ENCODE measurements around the gene UPK2. TPM values are rescaled to one million over a fixed set of nuclear protein-coding genes. Genes with fewer than 3 reads are reported as not detected.

Gene UPK2
- total and polyA plus RNA-seq, 2 of the 13 experiments (the other 11 are each of a cell fraction or from before 2014, with no cell fraction given): not detected

DNA sequence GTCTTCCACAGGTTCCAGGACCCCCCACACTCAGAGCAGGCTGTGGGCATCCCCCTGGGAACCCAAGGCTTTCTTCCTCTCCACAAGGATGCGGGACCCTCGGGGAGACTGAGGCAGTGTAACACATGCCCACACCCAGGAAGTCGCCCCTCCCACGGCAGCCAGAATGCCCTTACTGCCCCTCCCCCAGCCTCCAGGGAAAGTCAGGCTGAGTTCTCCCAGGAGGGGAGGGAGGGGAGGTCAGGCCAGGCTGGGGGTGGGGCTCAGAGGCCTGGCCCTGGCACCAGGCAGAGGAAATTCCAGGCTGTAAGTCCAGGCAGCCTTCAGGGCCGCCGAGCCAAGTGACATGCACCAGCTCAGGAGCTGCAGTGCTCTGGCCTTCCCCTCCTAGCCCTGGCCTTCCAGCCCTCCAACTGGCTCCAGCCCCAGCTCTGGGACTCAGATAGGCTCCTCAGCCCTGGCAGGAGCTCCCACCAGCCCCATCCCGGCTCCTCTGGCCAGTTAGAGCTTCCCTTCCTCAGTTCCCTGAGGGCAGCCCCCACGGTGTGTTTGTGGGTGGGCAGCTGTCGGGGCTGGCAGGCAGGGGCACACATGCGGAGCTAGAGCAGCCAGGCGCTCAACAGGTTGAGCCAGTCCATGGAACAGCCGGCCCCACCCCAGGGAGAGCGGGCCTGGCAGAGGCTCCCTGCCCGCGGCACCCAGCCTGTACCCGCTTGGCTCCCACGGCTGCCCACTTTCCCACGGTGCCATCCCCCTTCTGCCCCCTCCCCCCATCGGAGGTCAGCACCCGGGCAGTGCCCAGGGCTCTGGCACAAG, 34.0 kb upstream of the UPK2 start (continued):
- peak; percentile 67; the same call in 1 of the 2 replicates for TF ChIP-seq THAP11 (CRISPR knock-in tag; IDR thresholded peaks at IDR 0.05)
- TF ChIP-seq, protein P1, sequence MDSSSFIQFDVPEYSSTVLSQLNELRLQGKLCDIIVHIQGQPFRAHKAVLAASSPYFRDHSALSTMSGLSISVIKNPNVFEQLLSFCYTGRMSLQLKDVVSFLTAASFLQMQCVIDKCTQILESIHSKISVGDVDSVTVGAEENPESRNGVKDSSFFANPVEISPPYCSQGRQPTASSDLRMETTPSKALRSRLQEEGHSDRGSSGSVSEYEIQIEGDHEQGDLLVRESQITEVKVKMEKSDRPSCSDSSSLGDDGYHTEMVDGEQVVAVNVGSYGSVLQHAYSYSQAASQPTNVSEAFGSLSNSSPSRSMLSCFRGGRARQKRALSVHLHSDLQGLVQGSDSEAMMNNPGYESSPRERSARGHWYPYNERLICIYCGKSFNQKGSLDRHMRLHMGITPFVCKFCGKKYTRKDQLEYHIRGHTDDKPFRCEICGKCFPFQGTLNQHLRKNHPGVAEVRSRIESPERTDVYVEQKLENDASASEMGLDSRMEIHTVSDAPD (CRISPR knock-in tag; IDR thresholded peaks at IDR 0.05): 0 out of 2 replicates have a peak, but pooled peaks have one; percentile 73
- TF ChIP-seq, protein P2, sequence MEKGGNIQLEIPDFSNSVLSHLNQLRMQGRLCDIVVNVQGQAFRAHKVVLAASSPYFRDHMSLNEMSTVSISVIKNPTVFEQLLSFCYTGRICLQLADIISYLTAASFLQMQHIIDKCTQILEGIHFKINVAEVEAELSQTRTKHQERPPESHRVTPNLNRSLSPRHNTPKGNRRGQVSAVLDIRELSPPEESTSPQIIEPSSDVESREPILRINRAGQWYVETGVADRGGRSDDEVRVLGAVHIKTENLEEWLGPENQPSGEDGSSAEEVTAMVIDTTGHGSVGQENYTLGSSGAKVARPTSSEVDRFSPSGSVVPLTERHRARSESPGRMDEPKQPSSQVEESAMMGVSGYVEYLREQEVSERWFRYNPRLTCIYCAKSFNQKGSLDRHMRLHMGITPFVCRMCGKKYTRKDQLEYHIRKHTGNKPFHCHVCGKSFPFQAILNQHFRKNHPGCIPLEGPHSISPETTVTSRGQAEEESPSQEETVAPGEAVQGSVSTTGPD (CRISPR knock-in tag; IDR thresholded peaks at IDR 0.05): 0 out of 2 replicates have a peak, but pooled peaks have one; percentile 41
- no peak for TF ChIP-seq ZNF674 (CRISPR knock-in tag; IDR thresholded peaks at IDR 0.05; ENCODE audit: low read depth)
- TF ChIP-seq, protein P3, sequence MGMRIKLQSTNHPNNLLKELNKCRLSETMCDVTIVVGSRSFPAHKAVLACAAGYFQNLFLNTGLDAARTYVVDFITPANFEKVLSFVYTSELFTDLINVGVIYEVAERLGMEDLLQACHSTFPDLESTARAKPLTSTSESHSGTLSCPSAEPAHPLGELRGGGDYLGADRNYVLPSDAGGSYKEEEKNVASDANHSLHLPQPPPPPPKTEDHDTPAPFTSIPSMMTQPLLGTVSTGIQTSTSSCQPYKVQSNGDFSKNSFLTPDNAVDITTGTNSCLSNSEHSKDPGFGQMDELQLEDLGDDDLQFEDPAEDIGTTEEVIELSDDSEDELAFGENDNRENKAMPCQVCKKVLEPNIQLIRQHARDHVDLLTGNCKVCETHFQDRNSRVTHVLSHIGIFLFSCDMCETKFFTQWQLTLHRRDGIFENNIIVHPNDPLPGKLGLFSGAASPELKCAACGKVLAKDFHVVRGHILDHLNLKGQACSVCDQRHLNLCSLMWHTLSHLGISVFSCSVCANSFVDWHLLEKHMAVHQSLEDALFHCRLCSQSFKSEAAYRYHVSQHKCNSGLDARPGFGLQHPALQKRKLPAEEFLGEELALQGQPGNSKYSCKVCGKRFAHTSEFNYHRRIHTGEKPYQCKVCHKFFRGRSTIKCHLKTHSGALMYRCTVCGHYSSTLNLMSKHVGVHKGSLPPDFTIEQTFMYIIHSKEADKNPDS (CRISPR knock-in tag; IDR thresholded peaks at IDR 0.05): no peak
- no peak for TF ChIP-seq ZNF891 (CRISPR knock-in tag; IDR thresholded peaks at IDR 0.05)
- TF ChIP-seq, protein P4, sequence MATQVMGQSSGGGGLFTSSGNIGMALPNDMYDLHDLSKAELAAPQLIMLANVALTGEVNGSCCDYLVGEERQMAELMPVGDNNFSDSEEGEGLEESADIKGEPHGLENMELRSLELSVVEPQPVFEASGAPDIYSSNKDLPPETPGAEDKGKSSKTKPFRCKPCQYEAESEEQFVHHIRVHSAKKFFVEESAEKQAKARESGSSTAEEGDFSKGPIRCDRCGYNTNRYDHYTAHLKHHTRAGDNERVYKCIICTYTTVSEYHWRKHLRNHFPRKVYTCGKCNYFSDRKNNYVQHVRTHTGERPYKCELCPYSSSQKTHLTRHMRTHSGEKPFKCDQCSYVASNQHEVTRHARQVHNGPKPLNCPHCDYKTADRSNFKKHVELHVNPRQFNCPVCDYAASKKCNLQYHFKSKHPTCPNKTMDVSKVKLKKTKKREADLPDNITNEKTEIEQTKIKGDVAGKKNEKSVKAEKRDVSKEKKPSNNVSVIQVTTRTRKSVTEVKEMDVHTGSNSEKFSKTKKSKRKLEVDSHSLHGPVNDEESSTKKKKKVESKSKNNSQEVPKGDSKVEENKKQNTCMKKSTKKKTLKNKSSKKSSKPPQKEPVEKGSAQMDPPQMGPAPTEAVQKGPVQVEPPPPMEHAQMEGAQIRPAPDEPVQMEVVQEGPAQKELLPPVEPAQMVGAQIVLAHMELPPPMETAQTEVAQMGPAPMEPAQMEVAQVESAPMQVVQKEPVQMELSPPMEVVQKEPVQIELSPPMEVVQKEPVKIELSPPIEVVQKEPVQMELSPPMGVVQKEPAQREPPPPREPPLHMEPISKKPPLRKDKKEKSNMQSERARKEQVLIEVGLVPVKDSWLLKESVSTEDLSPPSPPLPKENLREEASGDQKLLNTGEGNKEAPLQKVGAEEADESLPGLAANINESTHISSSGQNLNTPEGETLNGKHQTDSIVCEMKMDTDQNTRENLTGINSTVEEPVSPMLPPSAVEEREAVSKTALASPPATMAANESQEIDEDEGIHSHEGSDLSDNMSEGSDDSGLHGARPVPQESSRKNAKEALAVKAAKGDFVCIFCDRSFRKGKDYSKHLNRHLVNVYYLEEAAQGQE (IDR thresholded peaks at IDR 0.05; ENCODE audit: borderline replicate concordance in 1 of 2, low read depth in 1 of 2, low read length in 2 of 2): peak in 1 of 2 experiments; percentile 22; a peak in 1 of 4 replicates
- TF ChIP-seq ZNF350 (CRISPR knock-in tag; IDR thresholded peaks at IDR 0.05; ENCODE audit: borderline replicate concordance, low read depth): 0 out of 2 replicates have a peak, but pooled peaks have one; percentile 12
- TF ChIP-seq PTBP1 (IDR thresholded peaks at IDR 0.05; ENCODE audit: low read depth, low read length, poor library complexity, severe bottlenecking): peak; percentile 20
- TF ChIP-seq ELF1 (CRISPR knock-in tag; IDR thresholded peaks at IDR 0.05): peak; percentile 17; the same call in 1 of the 2 replicates
- TF ChIP-seq CHD2 (IDR thresholded peaks at IDR 0.05; ENCODE audit: low read depth, low read length): 0 out of 2 replicates have a peak, but pooled peaks have one; percentile 25
- 0 out of 2 replicates have a peak, but pooled peaks have one; percentile 3 for TF ChIP-seq KAT7 (CRISPR knock-in tag; IDR thresholded peaks at IDR 0.05; ENCODE audit: borderline replicate concordance)
- TF ChIP-seq TEAD3 (CRISPR knock-in tag; optimal IDR thresholded peaks at IDR 0.05; ENCODE audit: borderline replicate concordance): peak; percentile 77
- peak; percentile 34; the same call in 1 of the 2 replicates for TF ChIP-seq SIN3A (IDR thresholded peaks at IDR 0.05; ENCODE audit: borderline replicate concordance, low read depth, low read length)
- TF ChIP-seq ZSCAN29 (CRISPR knock-in tag; conservative IDR thresholded peaks at IDR 0.05): peak; percentile 62; the same call in 1 of the 2 replicates
- peak; percentile 26 for TF ChIP-seq HNF4A (CRISPR knock-in tag; IDR thresholded peaks at IDR 0.05)
- TF ChIP-seq SAP130 (CRISPR knock-in tag; IDR thresholded peaks at IDR 0.05; ENCODE audit: low read depth): peak; percentile 78
- no peak for TF ChIP-seq NFRKB (IDR thresholded peaks at IDR 0.05)
- TF ChIP-seq ZKSCAN8 (CRISPR knock-in tag; IDR thresholded peaks at IDR 0.05; ENCODE audit: borderline replicate concordance): no peak
- 0 out of 2 replicates have a peak, but pooled peaks have one; percentile 46 for TF ChIP-seq ZNF317 (CRISPR knock-in tag; IDR thresholded peaks at IDR 0.05)
- TF ChIP-seq RFXAP (CRISPR knock-in tag; IDR thresholded peaks at IDR 0.05; ENCODE audit: borderline replicate concordance): 0 out of 2 replicates have a peak, but pooled peaks have one; percentile 21

Measured in HepG2 (cell line).